Esophagus squamous epithelium (tissue), 5 donors: ENCODE measurements around the gene SDK2. TPM values are rescaled to one million over a fixed set of nuclear protein-coding genes. Genes with fewer than 3 reads are reported as not detected.

Experiments
- DNase-seq: peaks from one replicate; lab custom pipeline; 2025; lab: John Stamatoyannopoulos, UW
- H3K27ac ChIP-seq, 4 donors: fragments of 200-600 bp; sonication (generic); one replicate each; pipeline ENCODE4 v1.5.1; 2016 to 2019; ENCODE audit warnings: mild to moderate bottlenecking in 1 of 4
- H3K27me3 ChIP-seq, 4 donors: fragments of 200-600 bp; sonication (generic); 1 replicate in 3 of 4; 2 replicates in 1 of 4; pipeline versions ENCODE4 v1.5.1 to v1.6.0; 2017 to 2021; ENCODE audit warnings: antibody characterized with exemption in 1 of 4
- H3K36me3 ChIP-seq, 3 donors: fragments of 200-600 bp; sonication (generic); one replicate each; pipeline ENCODE4 v1.5.1; 2016 to 2019
- H3K4me1 ChIP-seq, 3 donors: fragments of 200-600 bp; sonication (generic); one replicate each; pipeline ENCODE4 v1.5.1; 2017 to 2019
- H3K4me3 ChIP-seq, 4 donors: fragments of 200-600 bp; sonication (generic); 1 replicate in 3 of 4; 2 replicates in 1 of 4; pipeline ENCODE4 v1.5.1; 2016 to 2019; ENCODE audit warnings: mild to moderate bottlenecking in 2 of 4, moderate library complexity in 1 of 4
- H3K9me3 ChIP-seq, 3 donors: fragments of 200-600 bp; sonication (generic); one replicate each; pipeline ENCODE4 v1.5.1; 2016 to 2019
- CTCF ChIP-seq, 6 experiments: fragments of 450-650 bp in 4 of 6; fragments of 200-600 bp in 2 of 6; sonication (generic) in 2 of 6; IDR thresholded peaks; one replicate each; pipeline ENCODE4 v1.5.1; 2016 to 2019; ENCODE audit warnings: antibody characterized with exemption in 6 of 6, mild to moderate bottlenecking in 4 of 6, moderate library complexity in 4 of 6
- POLR2A ChIP-seq, 4 donors: fragments of 450-650 bp; IDR thresholded peaks; one replicate each; pipeline ENCODE4 v1.6.1; 2017; ENCODE audit warnings: antibody characterized with exemption in 4 of 4, mild to moderate bottlenecking in 4 of 4, moderate library complexity in 3 of 4
- WGBS, 2 donors: methylation state at CpG; one replicate each; pipeline ENCODE4 v1.1.5; 2018; 5-methylcytosine and 5-hydroxymethylcytosine counted together
- intact Hi-C: fragments of 100-400 bp; cut with DNase I; formaldehyde crosslinking; loops from one replicate; pipeline ENCODE4 v1.15.0; 2022
- total RNA-seq, 4 donors: library from RNA; depleted of rRNA; stranded (reverse); fragments of >200 nt; gene quantifications; one replicate each; pipeline ENCODE4 v1.1.0, GENCODE V29; 2016
- donor health status: DM: yes; HTN: yes; CAD: no.

SDK2 gene
- total RNA-seq, 4 donors from 2014 or later, result 1.7 to 5.5 (median 2.4) TPM

- intact Hi-C loops, result loop anchor here (5.0 kb wide), 1 partner anchor 71 kb away; no protein-coding TSS in a partner anchor
Observed at GRCh38 chr17:73646409-73647300, 2.4 kb upstream of the SDK2 start.

GRCh38 chr17:73645050-73645871, 1.0 kb upstream of the SDK2 start:
- peaks cover 22 to 43% (median 25%) of the 10 kb centered on the region in 3 donors for H3K4me1 ChIP-seq
- H3K9me3 ChIP-seq, result no peaks in the 10 kb centered on the region
- TF ChIP-seq CTCF (IDR thresholded peaks at IDR 0.05) (no peak), POLR2A (IDR thresholded peaks at IDR 0.05) (no peak)
- WGBS, 2 donors, result 15 to 38% methylated on average over 5 to 6 of the region's 90 CpGs
- no peaks in the 10 kb centered on the region for H3K36me3 ChIP-seq
- peaks cover 0 to 92% (median 0%) of the 10 kb centered on the region in 4 donors for H3K27me3 ChIP-seq
- intact Hi-C loops, result loop anchor here (5.0 kb wide), 1 partner anchor 72 kb away; no protein-coding TSS in a partner anchor
- peak overlapping the region; percentile 34 to 68 (median 52) for H3K4me3 ChIP-seq
- H3K27ac ChIP-seq, result peak overlapping the region in 2 of 4 donors; percentile 44 to 49
- no peak for DNase-seq

More at GRCh38 chr17:73646409-73647300, 2.4 kb upstream of the SDK2 start:
- DNase-seq, result no peak
- 68 to 72% methylated on average over 12 to 16 of the region's 19 CpGs for WGBS, 2 donors
- Histone ChIP-seq H3K27me3 (peaks cover 0 to 79% (median 0%) of the 10 kb centered on the region in 4 donors), H3K36me3 (no peaks in the 10 kb centered on the region), H3K27ac (no peak overlapping the region), H3K4me3 (no peak overlapping the region), H3K9me3 (no peaks in the 10 kb centered on the region), H3K4me1 (peaks cover 22 to 42% (median 25%) of the 10 kb centered on the region in 3 donors)
- no peak for TF ChIP-seq CTCF (IDR thresholded peaks at IDR 0.05)
- TF ChIP-seq POLR2A (IDR thresholded peaks at IDR 0.05), result no peak

GRCh38 chr17:73643852-73644144, 447 bp downstream of the SDK2 start:
- Histone ChIP-seq H3K36me3 (no peaks in the 10 kb centered on the region), H3K9me3 (no peaks in the 10 kb centered on the region), H3K4me3 (peak overlapping the region; percentile 34 to 68 (median 52)), H3K27ac (peak overlapping the region in 1 of 4 donors; percentile 44), H3K4me1 (peaks cover 22 to 43% (median 25%) of the 10 kb centered on the region in 3 donors), H3K27me3 (peaks cover 0 to 99% (median 0%) of the 10 kb centered on the region in 4 donors)
- no peak for DNase-seq
- TF ChIP-seq CTCF (IDR thresholded peaks at IDR 0.05) (no peak), POLR2A (IDR thresholded peaks at IDR 0.05) (no peak)
- intact Hi-C loops, result no loop called here
- no CpG with 5 or more reads among the region's 13 CpGs for WGBS, 2 donors

- H3K36me3 ChIP-seq, result no peaks in the 10 kb centered on the region
- TF ChIP-seq POLR2A (IDR thresholded peaks at IDR 0.05), result no peak
- TF ChIP-seq CTCF (IDR thresholded peaks at IDR 0.05), result peak in 1 of 6 experiments; percentile 18
- H3K4me3 ChIP-seq, result peak overlapping the region; percentile 34 to 68 (median 52)
- no peak for DNase-seq
- no peak overlapping the region for H3K27ac ChIP-seq
- WGBS, 2 donors, result 0% methylated on average over 1 to 11 of the region's 68 CpGs
- H3K4me1 ChIP-seq, result peaks cover 22 to 43% (median 25%) of the 10 kb centered on the region in 3 donors
- intact Hi-C loops, result no loop called here
- H3K9me3 ChIP-seq, result no peaks in the 10 kb centered on the region
- peaks cover 0 to 93% (median 0%) of the 10 kb centered on the region in 4 donors for H3K27me3 ChIP-seq
Observed at GRCh38 chr17:73643001-73643851, 1.0 kb downstream of the SDK2 start.
